HG02840 (cell line): ENCODE measurements around the gene SERTAD2.
A peak's percentile ranks its signal among the peaks of the same experiment; 100 is the strongest.

Experiments
- ATAC-seq: cut with Tn5 transposase; IDR thresholded peaks from one replicate; pipeline ENCODE4 v1.9.1; 2021; ENCODE audit warnings: mild to moderate bottlenecking, moderate library complexity, moderate number of reproducible peaks; ENCODE audit not compliant: unreplicated experiment, low FRiP score

The SERTAD2 gene

DNA sequence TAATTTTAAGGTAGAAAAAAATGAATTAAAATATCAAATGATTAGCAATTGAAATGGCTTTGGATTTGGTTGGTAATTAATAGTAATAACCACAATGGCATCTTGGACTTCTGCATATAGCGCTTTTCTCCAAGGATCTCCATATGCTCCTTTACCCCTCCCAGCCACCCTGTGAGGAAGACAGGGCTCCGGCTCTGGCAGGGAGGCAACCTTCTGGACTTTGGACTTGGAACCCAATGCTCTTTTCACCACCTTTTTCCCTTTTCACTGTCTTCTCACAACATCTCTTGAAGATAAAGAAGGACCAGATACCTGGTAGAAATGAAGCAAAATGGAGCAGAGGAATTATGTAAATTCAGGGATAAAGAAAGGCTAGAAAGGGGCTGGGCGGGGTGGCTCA is 23.8 kb upstream of the SERTAD2 start:
- no peak for ATAC-seq

DNA sequence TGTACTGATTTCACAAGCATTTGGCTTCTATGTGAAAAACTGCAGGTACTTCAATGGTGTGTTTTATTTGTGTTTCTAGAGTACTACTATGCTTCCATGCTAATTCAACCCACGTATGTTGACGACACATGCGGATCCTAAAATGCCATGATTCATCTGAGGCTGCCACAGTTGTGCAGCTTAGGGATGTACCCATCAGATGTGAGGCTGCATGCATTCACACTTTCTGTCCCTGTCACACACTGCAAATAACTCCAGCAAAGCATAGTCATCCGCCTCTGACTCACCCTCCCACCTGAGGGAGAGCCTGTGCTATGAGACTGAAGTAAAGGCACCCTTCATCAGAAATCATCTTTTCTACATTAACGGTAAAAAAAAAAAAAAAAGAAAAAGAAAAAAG is 22.1 kb upstream of the SERTAD2 start:
- no peak for ATAC-seq

DNA sequence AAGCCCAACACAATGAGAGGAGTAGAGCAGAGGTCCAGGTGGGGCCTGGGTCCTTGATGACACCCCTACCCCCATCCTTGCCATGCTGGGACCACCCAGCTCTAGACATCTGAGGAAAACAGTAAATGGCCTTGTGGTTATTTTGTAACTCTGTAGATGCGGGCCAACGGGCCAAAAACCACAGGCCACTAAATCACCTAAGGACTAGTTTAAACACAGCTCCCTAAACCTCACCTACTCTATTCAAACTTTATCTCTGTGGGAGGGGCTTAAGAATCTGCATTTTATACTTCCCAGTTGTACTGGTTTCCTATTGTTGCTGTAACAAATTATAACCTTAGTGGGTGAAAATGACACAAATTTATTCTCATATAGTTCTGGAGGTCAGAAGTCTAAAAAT is 19.0 kb upstream of the SERTAD2 start:
- ATAC-seq: no peak

DNA sequence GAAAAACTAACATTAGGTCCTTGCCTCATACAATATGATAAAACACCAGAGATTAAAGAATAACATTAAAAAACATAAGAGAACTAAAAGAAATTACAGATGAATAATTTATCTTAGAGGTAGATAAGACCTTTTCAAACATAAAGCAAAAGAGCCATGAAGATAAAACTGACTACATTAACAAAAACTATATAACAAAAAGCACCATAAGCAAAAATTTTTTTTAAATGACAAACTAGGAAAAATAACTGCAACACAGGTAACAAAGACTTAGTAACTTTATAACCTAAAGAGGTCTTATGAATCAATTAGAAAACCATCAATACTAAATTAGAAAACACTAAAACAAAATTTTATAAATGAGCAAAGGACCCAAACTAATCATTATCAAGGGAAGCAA is 16.3 kb upstream of the SERTAD2 start:
- ATAC-seq: no peak

DNA sequence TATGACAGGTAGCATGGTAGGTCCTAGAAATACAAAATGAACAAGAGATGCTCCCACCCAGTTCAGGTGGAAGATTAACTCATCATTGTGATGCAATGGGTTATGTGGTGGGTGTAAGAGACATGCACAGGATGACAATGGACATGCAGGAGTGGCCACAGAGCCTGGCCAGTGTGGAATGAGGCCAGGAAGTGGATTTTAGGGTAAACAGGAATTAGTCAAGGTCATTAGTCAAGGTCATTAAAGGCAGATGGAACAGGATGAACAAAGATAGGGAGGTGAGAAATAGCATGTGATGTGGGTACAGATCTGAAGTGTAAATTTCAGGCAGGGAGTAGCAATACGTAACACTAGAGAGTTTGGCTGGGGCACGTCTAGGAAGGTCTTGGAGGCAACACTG is 15.6 kb upstream of the SERTAD2 start:
- ATAC-seq: no peak

DNA sequence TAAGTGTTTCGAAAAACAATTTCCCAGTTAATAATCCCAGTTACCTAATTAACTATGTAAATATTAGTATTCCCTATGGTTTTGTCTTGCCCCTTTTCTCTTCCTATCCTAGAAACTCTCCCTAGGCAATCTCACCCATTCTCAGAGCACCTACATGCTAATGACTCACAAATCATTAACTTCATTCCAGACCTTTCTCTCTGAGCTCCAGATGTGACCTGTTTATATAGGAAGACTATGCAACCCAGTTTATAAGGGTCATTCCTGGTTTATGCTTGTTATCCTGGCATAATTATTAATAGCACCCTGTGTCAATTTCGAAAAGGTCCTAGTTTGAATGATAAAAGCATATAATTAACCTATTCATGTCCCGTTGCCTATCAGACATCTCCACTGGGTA is 14.8 kb upstream of the SERTAD2 start:
- ATAC-seq: no peak

DNA sequence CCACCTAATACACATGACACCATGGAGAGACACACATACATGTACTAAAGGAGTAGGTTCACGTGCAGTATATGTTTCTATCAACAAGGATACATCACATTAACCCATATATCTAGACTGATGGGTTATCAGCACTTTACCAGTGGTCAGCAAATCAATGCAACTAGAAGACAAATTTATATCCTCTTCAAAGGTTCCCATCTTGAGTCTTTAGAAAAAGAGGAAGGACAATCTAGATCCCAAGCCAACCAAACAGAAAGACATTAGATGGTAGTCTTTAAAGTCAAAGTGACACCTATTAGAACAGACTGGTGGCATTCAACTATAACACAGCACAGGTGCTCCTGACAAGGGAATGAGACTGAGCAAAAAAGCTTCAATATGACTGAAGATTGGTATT is 13.8 kb upstream of the SERTAD2 start:
- ATAC-seq: no peak

DNA sequence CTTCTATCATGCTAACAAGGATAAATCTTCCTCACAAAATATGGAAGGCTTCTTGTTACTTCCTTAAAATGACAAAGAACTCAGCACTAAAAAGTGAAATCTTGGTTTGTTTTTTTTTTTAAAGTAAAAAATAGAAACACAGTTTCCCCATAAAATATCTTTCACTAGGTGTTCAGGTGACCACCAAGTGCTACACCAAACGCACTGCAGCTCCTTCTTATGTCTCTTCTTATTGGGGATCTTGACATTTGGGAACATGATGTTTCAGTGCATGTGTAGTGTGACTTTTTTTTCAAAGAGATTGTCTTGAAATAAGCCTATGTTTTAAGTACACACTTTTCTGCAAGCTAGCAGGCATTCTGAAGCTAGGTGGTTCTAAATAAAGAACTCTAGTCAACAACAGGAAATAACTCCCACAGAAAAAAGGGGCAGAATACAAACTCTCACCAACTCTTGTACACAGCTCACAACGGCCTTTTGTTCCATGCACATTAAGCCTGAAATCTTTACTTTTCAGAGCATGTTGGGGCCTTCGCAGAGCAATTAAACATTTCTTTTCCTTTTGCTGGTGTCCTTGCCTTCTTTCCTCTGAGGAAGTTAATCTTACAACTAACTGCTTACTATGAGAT is 13.2 kb upstream of the SERTAD2 start:
- ATAC-seq: no peak

DNA sequence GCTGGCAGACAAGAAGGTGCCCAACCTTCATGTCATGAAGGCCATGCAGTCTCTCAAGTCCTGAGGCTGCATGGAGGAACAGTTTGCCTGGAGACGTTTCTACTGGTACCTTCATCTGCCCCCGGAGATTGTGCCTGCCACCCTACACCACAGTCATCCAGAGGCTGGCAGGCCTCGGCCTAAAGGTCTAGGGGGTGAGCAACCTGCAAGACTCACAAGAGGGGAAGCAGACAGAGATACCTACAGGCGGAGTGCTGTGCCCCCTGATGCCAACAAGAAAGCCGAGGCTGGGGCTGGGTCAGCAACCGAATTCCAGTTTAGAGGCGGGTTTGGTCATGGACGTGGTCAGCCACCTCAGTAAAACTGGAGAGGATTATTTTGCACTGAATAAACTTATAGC is 12.0 kb upstream of the SERTAD2 start:
- no peak for ATAC-seq

DNA sequence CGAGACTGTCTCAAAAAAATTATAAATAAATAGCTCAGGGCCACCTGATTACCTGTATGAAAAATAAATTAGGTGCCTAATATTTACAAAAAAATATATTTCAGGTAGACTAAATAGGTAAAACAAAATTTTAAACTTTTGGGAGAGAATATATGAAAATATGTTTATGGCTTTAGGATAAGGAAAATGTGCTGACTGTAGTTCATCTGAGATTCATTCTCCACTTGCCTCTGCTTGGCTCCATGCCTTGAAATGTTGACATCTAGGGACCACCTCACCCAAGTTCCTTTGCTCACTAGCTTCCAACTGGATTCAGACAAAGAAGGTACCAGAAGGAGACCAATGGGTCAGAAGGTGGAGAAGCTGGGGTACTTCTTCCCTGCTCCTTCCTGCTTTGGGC is 9.7 kb upstream of the SERTAD2 start:
- ATAC-seq: no peak

DNA sequence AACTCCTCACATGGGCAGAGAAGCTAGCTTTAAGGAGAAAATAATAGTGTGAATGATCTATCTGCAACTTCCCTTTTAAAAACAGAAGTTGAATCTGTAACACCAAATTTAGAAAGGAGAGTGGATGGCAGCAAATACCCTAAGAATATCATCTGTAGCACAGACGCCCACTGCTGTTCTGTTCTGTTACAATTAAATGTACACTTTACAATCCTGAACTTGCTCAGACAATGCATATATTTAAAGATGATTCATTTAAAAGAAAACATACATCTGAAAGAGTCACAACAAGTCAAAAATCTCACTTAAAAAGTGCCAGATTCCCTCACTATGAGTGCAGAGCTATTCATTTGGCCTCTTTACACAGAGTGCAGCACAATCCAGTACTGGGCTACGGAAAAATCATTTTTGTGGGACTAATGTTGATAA is 8.0 kb upstream of the SERTAD2 start:
- ATAC-seq: no peak

DNA sequence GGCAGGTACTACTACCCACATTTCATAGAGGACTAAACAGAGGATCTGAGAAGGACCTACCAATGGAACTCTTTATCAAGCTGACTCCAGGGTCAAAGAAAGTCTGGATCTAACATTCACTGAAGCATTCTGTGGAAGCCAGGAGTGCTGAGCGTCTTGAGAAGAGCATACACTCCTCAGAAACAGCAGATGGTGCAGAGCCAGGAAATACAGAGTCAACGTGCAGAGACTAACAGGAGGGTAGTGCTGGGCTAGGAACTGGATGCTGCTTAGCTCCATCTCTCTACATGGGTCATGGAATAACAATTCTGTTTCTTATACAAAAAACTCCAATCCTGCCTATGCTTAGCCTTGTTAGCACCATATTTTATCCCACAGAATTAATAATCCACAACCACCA is 5.5 kb upstream of the SERTAD2 start:
- no peak for ATAC-seq

DNA sequence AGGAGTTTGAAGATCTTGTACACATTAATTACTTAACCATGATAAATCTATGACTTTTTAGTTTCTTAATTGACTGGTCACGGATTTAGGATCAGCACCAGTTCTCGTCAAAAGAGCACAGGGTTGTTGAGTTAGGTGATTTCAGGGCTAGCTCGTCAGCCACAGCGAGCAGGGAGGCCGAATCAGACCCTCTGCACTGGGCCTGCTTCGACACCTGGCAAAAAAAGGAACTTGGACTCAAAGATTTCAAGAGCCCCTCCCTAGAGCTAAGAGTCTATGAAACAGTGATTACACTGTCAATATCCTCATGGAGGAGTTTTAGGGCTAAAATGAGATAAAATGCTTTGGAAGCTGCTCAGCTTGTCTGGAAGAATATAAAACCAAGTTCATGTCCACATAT is 4.6 kb upstream of the SERTAD2 start:
- ATAC-seq: no peak

DNA sequence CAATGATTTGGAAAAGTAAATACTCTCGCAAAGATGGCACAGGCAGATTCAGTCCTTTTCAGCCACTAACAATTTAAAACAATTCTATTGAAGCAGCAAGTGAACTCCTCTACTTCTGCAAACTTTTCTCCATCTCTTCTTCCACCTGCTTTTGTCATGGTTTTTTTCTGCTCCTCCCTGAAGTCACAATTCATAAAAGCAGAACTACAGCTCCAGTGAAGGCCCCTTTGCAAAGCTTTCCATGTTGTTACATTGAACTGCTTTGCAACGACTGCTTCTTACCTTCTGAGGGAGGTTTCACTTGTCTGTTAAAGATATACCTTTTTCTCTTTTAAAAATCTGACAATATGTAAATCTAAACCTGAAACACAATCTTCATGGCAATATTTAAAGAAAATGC is 3.7 kb upstream of the SERTAD2 start:
- ATAC-seq: no peak

DNA sequence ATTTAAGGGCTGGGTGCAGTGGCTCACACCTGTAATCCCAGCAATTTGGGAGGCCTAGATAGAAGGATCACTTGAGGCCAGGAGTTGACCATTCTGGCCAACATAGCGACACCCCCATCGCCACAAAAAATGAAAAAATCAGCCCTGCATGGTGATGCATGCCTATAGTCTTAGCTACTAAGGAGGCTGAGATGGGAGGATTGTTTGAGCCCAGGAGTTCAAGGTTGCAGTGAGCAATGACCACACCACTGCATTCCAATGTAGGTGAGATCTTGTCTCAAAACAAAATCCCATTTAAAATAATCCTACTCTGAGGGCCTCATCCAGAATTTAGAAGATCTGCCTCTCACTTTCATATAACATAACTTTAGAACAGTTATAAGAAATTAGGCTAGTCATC is 2.7 kb upstream of the SERTAD2 start:
- no peak for ATAC-seq

DNA sequence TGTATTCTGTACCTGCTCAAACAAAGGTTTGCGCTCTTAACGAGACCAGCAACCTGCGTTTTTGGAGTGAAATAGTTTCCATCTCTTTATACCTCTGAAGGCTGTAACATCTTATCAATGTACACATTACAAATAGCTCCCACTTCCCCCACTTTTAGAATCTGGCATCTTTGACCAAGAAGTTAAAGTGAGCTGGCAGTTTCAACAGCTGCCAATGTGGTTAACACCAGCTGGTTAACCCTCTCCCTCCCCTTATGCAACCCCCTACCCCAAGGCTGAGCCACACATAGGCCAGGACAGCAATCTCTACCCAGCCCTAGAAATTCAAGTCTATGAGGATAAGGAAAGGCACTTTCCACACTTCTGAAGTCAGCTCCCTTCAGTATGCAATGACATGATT is 2.2 kb upstream of the SERTAD2 start:
- no peak for ATAC-seq

DNA sequence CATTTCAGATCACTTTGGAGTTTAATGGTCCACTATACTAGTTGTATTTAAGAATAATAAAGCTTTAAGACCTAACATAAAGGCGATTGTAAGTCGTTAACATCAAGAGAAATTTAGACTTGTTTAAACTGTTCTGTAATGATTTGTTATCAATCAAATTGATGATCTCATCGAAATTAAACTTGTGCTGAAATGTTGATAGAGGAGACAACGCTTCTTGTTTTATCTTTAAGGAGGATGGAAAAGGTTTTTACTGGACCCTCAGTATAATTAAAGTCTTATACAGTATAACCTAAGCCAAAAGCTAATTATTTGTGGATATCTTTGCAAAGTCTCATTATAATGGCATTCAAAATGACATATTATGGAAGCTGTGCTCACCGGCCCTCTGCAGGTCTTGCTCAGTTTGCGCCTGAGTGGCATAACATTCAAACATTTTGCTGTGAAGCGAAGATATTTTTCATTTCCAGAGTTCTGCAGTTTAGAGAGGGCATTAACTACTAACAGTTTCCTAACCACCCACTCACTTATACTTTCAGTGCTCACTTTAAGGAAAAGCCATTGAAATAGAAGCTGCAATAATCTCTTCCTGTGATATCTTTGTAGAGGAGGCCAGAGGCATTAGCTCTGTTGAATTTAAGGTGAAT is 1.4 kb upstream of the SERTAD2 start:
- no peak for ATAC-seq

DNA sequence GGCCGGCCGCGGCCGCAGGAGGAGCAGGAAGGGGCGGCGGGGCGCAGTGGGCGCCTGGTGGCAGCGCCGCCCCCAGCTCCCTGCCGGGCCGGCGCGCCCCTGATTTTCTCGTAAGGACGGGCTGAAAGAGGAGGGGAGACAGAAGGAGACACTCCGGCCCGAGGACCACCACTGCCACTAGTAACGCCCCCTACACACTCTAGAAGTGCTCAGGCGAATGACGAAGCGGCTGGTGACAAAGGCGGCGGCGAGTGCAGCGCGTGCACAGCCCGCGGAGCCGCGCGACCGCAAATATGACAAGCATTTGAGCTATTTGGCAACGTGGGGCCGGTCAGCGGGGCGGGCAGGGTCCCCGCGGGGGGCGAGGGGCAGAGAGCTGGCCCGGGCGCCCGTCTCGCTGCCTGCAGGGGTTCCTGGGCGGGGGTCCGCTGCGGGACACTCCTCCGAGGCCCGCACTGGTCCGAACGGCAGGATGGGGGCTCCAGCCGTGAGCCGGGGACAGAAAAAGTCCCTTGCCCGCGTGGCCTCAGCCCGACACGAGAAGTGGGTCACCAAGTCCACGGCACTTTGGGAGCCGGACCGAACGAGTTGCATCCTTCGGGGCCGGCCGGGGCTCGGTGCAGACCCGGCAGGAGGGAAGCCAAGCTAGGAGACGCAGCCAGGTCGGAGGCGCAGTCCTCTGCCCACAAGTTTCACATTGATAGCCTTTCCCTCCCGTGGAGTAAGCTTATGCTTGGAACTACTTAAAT is 524 bp upstream of the SERTAD2 start:
- ATAC-seq: peak; percentile 42

DNA sequence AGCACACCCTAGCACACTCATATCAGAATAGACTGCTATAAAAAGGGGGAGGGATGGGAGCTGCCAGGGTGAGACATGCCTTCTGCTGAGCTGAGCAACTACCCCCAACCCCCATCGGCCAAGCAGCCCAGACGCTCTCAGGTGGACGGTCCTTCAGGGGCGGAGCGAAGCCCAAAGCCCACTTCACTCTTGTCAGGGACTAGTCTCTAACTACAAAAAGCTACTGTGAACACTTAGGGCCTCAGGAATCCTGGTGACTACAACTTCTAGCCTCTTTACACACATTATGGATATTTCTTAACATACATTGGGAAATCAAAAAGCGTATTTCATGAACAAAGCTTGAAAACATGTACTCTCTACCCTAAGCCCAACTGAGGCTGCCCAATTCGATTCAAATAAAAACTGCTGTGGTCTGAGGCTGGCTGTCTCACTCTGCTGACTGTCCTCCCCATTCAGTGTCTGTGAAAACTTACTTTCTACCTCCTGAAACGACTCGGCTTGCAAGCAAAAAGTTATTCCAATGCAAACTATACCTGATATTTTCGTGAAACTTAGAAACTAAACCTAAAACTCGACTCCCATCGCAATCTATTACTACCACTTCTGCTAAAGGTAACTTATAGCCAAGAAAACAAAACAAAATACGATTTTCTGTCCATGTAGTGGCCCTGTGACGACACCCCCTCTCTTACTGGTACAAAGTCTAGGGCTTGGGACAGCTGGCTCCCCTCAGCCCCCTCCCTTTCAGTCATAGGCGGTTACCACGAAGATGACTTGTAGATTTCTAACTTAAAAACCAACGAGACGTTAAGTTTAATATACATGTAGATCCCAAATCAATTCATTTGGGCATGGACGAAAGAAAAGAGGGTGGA is 1.2 kb downstream of the SERTAD2 start:
- no peak for ATAC-seq

DNA sequence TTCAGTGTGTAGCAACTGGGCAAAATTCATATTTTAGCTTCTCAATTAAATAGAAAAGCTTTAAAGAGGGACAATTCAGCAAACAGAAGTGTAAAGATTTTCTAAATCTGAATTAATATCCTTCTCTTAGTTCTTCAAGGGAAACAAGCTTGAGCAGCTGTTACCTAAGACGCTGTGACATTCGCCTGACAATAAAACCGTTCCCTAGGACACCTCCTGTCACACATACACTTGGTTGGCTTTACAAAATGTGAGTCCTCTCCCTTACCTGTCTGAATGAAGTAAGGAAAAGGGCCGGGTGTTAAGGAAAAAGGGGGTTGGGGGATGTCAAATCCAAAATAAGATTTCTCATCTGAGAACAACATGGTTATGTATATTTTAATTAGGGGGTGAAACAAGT is 2.1 kb downstream of the SERTAD2 start:
- no peak for ATAC-seq

DNA sequence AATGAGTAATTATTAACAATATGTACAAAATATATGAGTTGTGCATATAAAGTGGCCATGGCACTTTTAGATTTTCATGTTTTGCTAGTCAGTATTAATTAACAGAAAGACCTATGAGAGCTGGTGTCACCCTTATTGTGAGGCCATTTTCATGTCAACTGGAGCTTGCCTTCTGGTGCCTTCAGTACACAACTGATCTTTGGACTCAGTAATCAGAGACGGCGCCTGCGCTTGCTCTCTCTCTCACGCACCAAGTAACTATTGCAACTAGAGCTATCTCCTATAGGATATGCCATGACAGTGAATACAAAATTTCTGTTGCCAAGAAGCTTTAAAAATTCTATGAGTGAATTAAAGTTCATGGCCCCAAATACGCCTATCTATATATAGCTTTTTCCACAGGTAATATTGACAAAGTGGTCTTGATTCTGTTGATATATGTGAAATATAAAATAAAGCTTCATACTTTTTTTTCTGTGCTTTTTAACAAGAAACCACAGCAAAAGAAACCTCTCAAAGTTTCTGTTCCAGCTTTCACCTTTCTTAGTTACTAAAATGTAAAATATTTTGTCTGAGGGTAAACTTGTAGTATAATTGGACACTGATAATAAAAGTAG is 2.9 kb downstream of the SERTAD2 start:
- no peak for ATAC-seq
